GM19397 (cell line): ENCODE data around the gene ESYT2.

Experiments
- ATAC-seq: cut with Tn5 transposase; IDR thresholded peaks from one replicate; pipeline ENCODE4 v1.9.1; 2021; ENCODE audit warnings: mild to moderate bottlenecking, moderate library complexity; ENCODE audit not compliant: unreplicated experiment

Gene ESYT2

DNA sequence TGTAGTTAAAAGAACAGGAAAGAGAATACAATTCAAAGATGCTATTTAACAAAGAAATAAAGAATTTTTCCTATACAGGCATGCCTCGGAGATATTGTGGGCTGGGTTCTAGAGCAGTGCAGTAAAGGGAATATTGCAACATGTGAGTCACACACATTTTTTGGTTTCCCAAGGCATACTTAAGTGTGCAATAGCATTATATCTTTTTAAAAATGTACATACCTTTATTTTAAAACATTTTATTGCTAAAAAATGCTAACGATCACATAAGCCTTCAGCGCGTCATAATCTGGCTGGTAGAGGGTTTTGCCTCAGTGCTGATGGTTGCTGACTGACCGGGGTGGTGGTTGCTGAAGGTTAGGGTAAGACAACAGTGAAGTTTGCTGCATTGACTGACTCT lies 54.4 kb downstream of the ESYT2 start:
- no peak for ATAC-seq

DNA sequence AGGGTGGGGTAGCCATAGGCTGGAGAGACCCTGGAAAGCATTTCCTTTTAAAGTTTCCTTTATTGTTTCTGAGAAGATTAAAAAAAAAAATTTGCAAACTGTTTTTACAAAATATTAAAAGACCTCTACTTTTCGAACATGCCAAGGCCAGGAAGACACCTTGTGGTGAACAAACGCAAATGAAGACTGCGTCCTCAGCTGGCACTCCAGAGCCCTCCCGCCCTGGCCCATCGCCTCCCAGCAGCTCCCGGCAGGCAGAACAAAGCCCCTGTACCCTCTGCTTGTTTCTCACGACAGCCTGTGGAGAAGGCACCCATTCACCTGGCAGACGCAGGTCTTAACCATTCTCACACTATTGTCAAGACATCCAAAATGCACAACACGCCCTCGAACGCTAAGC lies 56.4 kb downstream of the ESYT2 start:
- no peak for ATAC-seq

DNA sequence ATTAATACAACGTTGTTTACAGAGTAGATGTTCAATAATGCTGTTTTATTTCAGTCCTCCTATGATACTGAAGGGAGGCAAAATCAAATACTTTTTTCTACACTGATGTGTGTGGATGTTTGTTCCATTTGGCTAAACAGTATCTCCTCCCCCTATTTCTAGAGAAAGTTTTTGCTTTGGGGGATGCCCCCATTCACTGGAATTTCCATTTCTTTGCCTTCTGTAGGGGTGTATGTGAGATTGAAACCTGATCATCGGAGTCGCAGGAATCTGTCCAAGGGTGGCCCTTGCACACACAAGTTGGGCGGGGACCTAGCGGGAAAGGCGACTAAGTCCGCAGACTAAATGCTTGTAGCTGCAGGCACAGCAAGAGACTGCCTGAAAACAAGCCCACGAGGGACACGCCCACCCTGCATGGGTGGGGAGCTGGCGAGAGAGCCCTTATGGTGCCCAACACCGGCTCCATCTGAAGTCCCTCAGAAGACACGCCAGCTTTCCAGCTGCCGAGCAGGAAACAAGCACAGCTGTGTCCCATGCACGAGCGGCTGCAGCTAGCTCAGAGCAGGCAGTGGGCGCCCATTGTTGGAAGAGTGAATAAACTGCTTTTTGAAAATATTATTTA lies 58.0 kb downstream of the ESYT2 start:
- no peak for ATAC-seq

DNA sequence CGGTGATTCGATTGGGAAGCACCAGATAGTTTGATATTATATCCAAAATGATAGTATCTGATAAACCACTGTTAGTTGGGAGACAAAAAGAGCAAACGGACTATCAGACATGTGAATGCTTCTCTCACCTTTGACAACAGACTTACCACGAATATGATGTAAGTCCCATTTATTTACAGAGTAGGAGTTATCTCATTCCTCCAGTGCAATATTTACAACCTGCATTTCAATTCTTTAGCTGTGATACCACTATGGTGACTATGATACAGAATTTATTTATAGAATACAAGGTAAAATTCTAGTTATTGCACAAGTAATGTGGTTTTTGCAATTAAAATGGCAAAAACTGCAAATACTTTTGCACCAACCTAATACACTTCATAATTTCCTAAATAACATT lies 61.6 kb downstream of the ESYT2 start:
- ATAC-seq = no peak

DNA sequence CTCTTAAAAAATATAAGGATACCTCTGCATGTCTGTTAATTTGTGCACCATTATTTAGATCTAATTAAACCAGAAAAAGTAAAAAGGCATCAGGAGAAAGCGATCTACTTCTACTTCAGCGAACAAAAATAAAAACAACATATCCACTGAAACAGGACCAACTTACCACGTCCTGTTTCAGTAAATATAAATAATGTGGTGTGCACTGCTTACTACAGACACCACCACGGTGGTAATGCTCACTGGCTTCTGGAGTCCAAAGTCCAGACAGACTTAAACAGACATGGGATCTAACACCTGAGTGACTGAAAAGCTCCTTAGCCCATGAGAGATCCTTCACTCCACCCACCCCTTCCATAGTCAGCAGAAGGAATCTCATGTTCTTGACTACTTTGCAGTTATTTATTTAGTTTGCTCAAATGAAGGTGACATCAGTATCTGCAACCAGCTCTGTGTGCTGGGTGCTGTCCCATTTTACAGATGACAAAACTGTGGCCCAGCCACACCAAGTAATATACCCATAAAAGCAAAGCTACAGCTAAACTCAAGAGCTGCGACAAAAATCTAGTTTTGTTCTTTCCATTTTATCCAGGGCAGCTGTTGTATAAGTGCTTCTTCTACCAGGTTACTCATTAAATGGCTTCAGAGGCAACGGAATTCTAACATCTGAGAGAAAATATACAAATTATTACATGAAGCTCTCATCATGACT lies 62.6 kb downstream of the ESYT2 start:
- peak; percentile 73 for ATAC-seq

DNA sequence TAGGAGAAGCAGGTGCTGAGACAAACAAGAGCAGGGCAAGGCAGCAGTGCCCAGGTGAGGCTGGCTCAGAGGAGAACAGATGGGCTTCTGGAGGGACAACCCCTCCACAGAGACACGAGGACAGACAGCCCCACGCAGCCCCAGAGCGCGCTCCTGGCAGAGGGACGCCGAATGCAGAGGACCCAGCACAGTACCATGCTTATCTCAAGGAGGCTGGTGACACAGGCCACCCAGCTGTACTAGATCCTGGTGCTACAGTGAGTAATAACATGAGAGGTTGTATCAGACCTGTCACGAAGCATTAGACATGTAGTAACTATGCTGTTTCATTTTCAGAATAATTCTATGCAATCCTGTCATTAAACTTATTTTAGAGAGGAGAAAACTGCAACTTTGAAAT lies 64.3 kb downstream of the ESYT2 start:
- ATAC-seq = no peak

DNA sequence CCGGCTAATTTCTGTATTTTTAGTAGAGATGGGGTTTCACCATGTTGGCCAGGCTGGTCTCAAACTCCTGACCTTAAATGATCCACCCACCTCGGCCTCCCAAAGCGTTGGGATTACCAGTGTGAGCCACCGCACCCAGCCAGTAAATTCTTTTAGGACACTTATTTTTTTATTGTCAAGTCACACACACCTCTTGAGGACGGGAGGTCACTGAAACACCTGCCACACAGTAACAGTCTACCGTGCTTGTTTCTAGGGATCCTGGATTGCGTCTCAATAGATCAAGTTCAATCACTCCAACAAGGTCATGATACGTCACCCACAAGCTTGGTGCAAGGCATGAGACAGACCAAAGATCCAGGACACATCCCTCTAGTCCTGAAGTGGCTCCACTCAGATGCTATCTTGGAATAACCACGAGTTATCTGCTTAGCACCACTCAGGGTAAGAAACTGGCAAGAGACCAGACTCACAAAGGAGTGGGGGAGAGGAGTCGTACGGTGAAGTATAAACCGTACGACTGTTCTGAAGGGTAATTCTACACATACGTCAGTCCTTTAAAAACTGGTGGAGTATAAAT lies 65.8 kb downstream of the ESYT2 start:
- ATAC-seq = no peak

DNA sequence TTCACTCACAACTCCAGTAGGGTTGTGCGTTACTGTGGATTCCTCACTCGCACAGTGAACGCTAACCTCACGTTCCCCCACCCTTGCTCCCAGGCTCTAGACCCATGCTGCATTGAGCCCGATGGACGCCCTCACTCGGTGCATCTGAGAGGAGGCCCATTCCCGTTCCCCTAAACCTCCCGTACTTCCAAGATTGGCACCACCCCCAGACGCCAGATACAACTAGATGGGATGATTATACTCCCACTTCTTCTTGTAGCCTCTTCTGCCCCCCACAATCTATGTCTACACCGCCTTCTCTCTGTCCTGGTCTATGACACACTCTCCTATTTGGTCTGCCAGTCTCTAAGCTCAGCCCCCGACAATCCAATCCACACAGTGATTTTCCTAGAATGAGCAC lies 67.4 kb downstream of the ESYT2 start:
- ATAC-seq = no peak

DNA sequence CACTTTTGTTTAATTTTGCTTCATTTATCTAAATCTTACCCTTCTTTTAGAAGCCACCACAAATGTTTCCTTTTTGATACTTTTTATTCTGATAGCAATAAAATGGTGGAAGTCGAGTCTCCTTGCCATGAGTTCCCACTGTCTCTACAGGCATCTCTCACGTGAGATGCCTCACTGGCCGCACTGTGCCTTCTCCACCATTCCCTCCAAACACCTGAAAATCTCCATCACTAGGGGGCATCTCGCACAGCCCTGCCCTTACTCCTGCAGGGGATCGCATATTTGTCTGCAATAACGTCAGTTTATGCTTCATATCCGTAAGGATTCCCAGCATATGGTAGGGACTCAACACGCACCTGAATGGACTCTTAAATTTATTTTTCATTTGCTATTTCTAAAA lies 68.4 kb downstream of the ESYT2 start:
- no peak for ATAC-seq

DNA sequence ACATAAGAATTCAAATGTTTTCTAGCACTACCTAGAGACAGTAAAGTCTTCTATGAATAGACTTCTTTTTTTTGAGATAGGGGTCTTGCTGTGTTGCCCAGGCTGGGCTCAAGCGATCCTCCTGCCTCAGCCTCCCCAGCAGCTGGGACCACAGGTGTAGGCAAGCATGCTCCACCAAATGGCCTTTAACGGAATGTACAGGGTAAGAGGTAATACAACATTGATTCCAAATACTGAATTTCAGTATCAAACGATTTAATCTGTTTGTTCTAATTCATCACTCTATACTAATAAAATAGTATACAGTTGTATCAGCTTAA lies 68.9 kb downstream of the ESYT2 start:
- no peak for ATAC-seq

DNA sequence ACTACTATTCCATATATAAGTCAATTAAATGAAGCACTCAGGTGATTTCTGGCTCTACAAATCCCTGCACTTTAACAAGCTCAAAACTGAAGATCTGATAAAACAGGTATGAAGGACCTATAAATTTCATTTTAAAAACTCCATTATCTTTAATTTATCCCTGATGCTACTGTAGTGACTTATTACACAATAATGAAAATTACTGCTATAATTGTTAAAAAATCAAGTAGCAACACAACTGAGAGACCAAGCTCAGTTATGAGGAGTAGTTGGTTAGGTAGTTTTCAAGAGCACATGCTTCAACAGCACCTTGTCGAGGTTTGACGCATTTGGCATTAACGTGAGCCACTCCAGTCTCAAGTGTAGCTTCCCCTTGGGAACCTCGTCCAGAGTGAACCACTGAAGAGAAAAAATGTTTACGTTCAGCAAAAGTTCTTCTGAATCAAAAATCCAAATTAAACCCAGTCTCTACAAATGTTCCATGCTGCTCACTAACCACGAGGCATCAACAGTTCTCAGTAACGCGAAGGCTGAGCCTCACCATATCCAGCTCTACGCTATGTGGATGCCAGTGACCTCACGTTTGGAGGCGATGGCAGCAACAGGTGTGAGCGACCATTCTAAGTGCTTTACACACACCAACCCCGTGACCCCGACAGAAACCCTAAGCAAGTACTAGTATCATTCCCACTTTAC lies 69.4 kb downstream of the ESYT2 start:
- no peak for ATAC-seq

DNA sequence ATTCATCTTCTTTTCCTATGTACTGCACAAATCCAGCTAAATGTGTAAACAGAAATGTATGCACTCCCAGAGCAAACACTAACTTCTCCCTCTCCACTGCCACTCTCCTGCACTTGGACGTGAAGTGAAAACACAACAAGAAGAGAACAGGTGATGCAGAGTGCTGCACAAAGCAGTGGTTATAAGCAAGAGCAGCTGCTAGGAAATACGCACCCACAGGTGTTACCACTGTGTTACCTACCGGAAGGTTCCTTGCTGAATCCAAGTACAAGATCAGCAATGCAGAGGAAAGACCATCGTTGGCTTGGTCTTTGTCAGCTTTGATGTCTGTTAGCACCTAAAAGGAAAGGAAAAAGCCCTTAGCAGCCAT lies 70.1 kb downstream of the ESYT2 start:
- no peak for ATAC-seq

DNA sequence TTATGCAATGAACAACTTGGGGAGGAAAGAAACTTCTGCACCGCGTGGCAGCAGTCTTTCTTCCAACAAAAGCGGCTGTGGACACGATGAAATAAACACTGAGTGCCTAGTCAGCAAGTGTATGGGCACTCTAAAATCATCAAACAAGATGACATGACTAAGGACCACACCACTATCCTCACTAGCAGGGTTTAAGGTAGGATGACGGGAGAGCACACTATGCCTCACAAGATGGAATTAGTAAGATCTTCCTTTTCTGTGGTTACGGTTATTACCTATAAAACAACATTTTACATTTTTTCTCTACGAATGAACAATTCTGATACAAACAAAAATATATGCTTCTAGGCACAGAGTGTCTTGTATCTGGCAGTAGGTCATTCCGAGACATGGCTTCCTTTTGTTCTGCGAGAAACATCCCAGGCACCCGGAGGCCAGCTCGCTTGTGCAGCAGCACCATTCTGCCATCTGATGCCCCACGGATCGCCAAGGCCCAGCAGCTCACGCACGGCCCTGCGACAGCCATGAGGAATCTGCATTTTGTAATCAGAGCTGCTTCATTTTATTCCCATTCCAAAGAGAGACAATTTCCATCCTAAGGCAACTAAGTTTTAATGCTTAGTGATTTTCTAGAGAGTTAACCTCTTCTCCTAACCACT lies 70.6 kb downstream of the ESYT2 start:
- no peak for ATAC-seq

DNA sequence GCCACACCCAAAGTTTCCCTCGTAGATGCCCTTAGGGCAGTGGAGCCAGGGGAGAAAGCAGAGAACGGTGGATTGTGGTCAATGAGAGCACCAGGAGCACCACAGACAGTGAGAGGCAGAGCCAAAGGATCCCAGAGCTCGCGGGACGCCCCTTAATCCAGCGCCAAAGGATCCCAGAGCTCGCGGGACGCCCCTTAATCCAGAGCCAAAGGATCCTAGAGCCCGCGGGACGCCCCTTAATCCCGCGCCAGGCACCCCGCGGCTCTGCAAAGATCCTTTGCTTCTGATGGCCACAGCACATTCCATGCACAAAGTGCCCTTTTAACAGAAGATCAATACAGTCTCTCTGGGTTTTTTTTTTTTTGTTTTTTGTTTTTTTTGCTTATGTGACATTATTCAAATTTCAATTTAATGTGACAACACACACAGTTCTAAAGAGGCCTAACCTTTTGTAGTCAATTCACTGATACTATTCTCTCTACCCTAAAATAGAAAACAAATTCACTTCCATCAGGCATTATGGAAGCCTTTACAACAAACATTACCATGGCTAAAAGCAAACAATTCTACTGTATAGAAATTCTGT lies 71.8 kb downstream of the ESYT2 start:
- no peak for ATAC-seq

DNA sequence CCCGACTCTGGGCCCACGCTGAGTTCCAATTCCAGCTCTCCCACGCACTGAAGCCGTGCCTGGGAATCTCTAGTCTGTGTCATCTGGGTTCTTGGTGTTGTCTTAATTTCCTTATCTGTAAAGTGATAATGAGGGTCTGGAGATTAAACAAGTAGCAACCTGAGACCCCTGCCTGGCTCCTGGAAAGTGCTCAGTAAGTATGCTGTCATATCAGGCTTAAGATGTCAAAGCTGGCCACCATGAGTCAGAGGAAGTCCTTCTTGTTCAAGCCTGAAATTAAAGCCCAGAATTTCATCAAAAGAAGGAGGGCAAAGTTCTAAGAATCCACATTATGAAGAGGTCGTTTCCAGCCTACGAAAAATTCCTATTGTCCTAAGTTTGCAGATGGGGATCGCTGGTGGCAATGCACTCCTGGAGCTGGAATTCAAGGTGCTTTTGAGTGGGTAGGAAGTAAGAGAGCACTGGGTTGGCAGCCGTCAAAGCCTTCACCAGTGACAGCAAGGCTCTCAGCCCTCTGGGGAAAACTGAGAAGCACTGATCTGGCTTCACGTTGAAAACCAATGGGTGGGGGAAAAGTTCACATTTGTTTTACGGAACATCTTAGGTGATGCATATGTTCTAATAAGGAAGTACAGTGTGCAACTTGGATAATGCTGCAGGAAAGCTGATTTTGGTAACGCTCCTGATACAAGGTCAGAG lies 74.4 kb downstream of the ESYT2 start:
- ATAC-seq = no peak

DNA sequence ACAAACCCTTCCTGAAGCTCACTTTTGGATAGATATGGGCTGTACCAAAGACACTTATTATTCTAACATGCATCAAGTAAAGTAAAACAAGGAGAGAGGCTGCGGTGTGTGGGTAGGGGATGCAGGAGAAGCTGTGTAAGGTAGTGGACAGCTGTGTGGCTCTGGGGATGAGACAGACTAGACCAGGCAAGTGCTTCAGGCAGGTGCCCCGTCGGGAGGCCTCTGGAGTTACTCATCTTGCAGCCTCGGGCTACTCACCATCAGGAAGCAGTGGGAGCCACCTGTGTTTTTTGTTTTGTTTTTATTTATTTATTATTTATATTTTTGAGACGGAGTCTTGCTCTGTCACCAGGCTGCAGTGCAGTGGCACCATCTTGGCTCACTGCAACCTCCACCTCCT lies 75.4 kb downstream of the ESYT2 start:
- no peak for ATAC-seq

DNA sequence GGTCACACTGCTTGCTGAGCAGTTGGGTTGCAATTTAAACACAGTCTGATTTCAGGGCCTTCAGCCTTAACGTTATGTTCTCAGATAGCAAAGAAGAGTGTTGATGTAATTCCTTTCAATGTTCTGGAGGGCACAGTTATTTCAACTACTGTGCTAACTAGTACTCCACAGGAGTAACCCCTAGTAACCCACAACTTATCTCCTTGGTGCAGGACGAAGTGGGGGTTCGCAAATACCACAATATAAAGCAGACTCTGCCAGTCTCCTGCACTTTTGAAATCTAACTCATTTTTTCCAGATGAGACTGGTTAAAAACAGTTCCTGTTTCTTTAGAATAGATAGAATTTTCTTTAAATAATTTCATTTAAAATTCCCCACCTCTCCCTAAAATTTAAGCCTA lies 77.6 kb downstream of the ESYT2 start:
- no peak for ATAC-seq

DNA sequence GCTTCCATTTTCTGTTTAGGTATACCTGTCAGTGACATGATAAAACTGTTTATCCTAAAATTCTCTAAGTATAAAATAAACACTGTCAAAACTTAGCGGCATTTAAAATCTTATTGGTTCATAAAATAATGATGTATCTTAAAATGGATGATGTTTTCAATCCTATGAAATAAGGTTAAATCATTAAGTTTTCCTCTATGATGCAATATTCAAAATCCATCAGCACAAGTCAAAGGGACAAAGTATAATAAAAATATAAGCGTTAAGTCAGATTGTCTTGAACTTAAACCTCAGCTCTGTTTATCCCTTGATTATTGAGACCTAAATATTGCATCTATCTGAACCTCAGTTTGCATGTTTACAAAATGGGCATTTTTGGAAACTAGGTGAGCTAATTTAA lies 78.1 kb downstream of the ESYT2 start:
- no peak for ATAC-seq

DNA sequence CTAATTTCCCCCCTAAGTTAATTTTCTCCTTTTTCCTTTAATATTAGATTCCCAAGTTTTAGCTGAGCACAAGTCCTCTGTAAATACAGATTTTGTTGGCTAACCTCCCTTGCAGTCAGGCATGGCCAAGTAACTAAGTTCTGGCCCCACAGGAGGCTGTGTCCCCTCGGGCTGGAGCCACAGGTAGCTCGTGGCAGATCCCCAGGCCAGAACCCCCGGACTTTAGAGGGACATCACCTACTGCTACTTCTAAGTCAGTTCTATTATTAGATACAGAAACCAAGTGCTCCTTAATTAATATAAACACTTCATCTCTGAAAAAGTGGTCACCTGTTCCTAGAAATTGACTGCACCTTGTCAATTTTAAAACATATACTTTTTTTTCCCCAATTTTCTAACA lies 78.6 kb downstream of the ESYT2 start:
- ATAC-seq = no peak

DNA sequence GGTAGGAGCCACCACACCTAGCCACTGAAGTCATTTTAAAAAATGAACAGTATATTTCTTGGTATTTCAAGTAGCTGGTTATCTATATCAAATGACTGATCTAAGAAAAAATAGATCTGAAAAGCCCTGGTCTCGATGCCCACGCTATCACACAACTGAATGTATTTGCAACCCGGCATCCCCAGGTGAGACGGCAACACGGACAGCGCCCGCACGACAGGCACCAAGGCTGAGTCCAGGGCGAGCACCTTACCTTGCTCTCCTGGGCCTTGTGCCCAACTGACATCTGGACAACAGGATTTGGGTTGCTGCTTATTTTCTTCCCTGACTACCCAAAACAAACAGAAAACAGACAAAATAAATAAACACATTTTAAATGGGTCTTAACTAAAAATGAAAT lies 79.9 kb downstream of the ESYT2 start:
- ATAC-seq = no peak

DNA sequence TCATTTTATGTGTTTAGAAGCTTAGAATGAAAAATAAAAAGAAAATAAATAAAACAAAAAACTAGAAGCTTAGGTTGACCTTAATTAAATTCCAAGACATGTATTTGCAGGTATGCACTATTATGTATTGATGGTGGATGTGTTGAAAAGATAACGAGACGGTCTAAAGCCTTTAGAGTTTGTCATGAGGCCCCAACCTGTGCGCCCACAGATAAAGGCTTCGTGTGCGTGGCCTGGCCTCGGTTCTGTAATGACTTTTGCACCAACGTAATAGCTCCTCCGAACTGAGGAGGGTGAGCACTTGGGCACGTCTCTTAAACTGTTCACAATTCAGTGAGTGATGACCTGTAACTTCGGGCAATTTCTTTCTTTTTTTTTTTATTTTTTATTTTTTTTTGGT lies 81.0 kb downstream of the ESYT2 start:
- no peak for ATAC-seq
